Stimulated activated CD4-positive, alpha-beta T cell treated with anti-CD3 and anti-CD28 coated beads, Interleukin-12 subunit alpha, Interleukin-12 subunit beta, amount 100 ng/mL, for 24 hours (primary cell): Measurements from ENCODE around the gene TAF1.
"Not testable (repeated sequence)": the region's sequence is repeated elsewhere in the genome, so short reads cannot be mapped to it uniquely, and the experiment has no call there.

Experiments
- DNase-seq, 2 experiments: peaks; one replicate each; pipeline ENCODE4 v3.0.0-alpha.2; 2020; ENCODE audit warnings: low read depth in 2 of 2

The TAF1 gene

GRCh38 chrX:71496476-71496875, 130.3 kb downstream of the TAF1 start:
- no peak for DNase-seq

GRCh38 chrX:71502080-71502479, 135.9 kb downstream of the TAF1 start:
- DNase-seq, result not testable (repeated sequence)

- DNase-seq, result no peak
Measured at GRCh38 chrX:71504346-71504745, 138.2 kb downstream of the TAF1 start.

GRCh38 chrX:71509289-71509688, 143.1 kb downstream of the TAF1 start:
- DNase-seq, result no peak

DNA sequence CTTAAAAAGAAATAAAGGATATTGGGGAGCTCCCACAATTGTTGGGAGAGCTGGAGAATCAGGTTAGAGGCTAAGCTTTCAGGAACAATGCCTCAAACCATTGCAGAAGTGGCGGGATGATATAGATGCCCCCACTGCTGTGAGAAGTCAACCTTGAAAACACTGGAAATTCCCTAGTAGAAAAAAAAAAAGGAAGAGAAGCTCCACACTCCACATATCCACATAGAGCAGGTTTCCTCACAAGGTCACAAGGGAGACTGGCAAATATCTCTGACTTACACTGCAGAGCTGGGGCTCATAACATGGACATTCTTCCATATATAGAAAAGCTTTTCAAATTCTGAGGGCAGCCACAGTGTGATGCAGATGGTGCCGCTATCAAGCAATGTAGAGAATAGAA, 144.0 kb downstream of the TAF1 start:
- DNase-seq, result no peak

- DNase-seq, result not testable (repeated sequence)
Measured at GRCh38 chrX:71513731-71514130, 147.6 kb downstream of the TAF1 start.

GRCh38 chrX:71514367-71515037, 148.3 kb downstream of the TAF1 start:
- DNase-seq, result no peak

- DNase-seq, result no peak
Measured at GRCh38 chrX:71515038-71515396, 148.9 kb downstream of the TAF1 start.
